Measurements from ENCODE around the gene TP53INP2. TPM values are rescaled to one million over a fixed set of nuclear protein-coding genes. Genes with fewer than 3 reads are reported as not detected.
A peak's percentile ranks its signal among the peaks of the same experiment; 100 is the strongest.

Gene TP53INP2
- total and polyA plus RNA-seq, 2 of the 13 experiments (the other 11 are each of a cell fraction or from before 2014, with no cell fraction given) = 5.2 to 18.8 TPM

DNA sequence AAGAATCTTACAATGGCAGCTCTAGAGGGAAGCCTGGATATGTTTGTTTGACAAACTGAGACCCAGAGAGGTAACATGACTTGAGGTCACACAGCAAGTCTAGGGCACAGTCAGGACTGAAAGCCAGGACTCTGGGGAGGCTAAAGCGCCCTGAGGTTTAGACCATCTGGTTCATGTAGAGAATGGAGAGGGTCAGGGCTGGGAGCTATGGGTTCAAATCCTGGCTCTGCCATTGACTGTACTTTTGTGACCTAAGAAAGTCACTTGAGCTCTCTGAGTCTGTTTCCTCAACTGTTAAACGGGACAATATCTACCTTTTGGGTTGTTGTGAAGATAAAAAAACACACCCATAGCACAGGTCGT, 1.1 kb upstream of the TP53INP2 start (continued):
- TF ChIP-seq, protein P1, sequence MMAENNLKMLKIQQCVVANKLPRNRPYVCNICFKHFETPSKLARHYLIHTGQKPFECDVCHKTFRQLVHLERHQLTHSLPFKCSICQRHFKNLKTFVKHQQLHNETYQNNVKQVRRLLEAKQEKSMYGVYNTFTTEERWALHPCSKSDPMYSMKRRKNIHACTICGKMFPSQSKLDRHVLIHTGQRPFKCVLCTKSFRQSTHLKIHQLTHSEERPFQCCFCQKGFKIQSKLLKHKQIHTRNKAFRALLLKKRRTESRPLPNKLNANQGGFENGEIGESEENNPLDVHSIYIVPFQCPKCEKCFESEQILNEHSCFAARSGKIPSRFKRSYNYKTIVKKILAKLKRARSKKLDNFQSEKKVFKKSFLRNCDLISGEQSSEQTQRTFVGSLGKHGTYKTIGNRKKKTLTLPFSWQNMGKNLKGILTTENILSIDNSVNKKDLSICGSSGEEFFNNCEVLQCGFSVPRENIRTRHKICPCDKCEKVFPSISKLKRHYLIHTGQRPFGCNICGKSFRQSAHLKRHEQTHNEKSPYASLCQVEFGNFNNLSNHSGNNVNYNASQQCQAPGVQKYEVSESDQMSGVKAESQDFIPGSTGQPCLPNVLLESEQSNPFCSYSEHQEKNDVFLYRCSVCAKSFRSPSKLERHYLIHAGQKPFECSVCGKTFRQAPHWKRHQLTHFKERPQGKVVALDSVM (CRISPR knock-in tag; IDR thresholded peaks at IDR 0.05) = no peak
- TF ChIP-seq CC2D1A (CRISPR knock-in tag; IDR thresholded peaks at IDR 0.05) = 0 out of 2 replicates have a peak, but pooled peaks have one; percentile 40
- no peak for TF ChIP-seq ZNF12 (CRISPR knock-in tag; IDR thresholded peaks at IDR 0.05)
- TF ChIP-seq ELF1 (CRISPR knock-in tag; IDR thresholded peaks at IDR 0.05) = no peak
- no peak for TF ChIP-seq FOSL1 (CRISPR knock-in tag; IDR thresholded peaks at IDR 0.05; ENCODE audit: borderline replicate concordance)
- TF ChIP-seq IRX3 (CRISPR knock-in tag; IDR thresholded peaks at IDR 0.05; ENCODE audit: borderline replicate concordance, low read depth) = no peak
- TF ChIP-seq SIX4 (CRISPR knock-in tag; IDR thresholded peaks at IDR 0.05) = no peak
- TF ChIP-seq ZNF768 (CRISPR knock-in tag; IDR thresholded peaks at IDR 0.05) = peak; percentile 91; the same call in 1 of the 2 replicates
- no peak for TF ChIP-seq TBX2 (CRISPR knock-in tag; IDR thresholded peaks at IDR 0.05; ENCODE audit: borderline replicate concordance)
- TF ChIP-seq MTF1 (CRISPR knock-in tag; IDR thresholded peaks at IDR 0.05) = no peak
- TF ChIP-seq ZNF225 (CRISPR knock-in tag; IDR thresholded peaks at IDR 0.05) = no peak
- no peak for TF ChIP-seq NBN (conservative IDR thresholded peaks at IDR 0.05)
- no peak for TF ChIP-seq SALL1 (CRISPR knock-in tag; IDR thresholded peaks at IDR 0.05)
- no peak for TF ChIP-seq SNRNP70 (IDR thresholded peaks at IDR 0.05; ENCODE audit: low read depth, low read length)
- TF ChIP-seq, protein P2, sequence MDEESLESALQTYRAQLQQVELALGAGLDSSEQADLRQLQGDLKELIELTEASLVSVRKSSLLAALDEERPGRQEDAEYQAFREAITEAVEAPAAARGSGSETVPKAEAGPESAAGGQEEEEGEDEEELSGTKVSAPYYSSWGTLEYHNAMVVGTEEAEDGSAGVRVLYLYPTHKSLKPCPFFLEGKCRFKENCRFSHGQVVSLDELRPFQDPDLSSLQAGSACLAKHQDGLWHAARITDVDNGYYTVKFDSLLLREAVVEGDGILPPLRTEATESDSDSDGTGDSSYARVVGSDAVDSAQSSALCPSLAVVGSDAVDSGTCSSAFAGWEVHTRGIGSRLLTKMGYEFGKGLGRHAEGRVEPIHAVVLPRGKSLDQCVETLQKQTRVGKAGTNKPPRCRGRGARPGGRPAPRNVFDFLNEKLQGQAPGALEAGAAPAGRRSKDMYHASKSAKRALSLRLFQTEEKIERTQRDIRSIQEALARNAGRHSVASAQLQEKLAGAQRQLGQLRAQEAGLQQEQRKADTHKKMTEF (CRISPR knock-in tag; IDR thresholded peaks at IDR 0.05) = no peak
- no peak for TF ChIP-seq ZNF138 (CRISPR knock-in tag; IDR thresholded peaks at IDR 0.05; ENCODE audit: low read depth)
- no peak for TF ChIP-seq U2AF2 (IDR thresholded peaks at IDR 0.05; ENCODE audit: low read depth, low read length)
- TF ChIP-seq REL (CRISPR knock-in tag; conservative IDR thresholded peaks at IDR 0.05) = no peak
- TF ChIP-seq ZFX (CRISPR knock-in tag; IDR thresholded peaks at IDR 0.05; ENCODE audit: low read depth) = peak; percentile 18; the same call in 1 of the 2 replicates
- peak; percentile 80 for TF ChIP-seq CHD4 (IDR thresholded peaks at IDR 0.05; ENCODE audit: borderline replicate concordance, low read length)
- TF ChIP-seq STAT5B (CRISPR knock-in tag; IDR thresholded peaks at IDR 0.05) = no peak
- TF ChIP-seq, protein P3, sequence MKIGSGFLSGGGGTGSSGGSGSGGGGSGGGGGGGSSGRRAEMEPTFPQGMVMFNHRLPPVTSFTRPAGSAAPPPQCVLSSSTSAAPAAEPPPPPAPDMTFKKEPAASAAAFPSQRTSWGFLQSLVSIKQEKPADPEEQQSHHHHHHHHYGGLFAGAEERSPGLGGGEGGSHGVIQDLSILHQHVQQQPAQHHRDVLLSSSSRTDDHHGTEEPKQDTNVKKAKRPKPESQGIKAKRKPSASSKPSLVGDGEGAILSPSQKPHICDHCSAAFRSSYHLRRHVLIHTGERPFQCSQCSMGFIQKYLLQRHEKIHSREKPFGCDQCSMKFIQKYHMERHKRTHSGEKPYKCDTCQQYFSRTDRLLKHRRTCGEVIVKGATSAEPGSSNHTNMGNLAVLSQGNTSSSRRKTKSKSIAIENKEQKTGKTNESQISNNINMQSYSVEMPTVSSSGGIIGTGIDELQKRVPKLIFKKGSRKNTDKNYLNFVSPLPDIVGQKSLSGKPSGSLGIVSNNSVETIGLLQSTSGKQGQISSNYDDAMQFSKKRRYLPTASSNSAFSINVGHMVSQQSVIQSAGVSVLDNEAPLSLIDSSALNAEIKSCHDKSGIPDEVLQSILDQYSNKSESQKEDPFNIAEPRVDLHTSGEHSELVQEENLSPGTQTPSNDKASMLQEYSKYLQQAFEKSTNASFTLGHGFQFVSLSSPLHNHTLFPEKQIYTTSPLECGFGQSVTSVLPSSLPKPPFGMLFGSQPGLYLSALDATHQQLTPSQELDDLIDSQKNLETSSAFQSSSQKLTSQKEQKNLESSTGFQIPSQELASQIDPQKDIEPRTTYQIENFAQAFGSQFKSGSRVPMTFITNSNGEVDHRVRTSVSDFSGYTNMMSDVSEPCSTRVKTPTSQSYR (CRISPR knock-in tag; IDR thresholded peaks at IDR 0.05; ENCODE audit: borderline replicate concordance) = no peak
